GM12878 (cell line): ENCODE data around the gene USO1. TPM values are rescaled to one million over a fixed set of nuclear protein-coding genes. Genes with fewer than 3 reads are reported as not detected.

Experiments used
- ATAC-seq: fragments of 200-7000 bp; cut with Tn5 transposase; 3 replicates; pipeline ENCODE4 v1.9.1; 2020; ENCODE audit warnings: mild to moderate bottlenecking, moderate library complexity
- BruUV-seq: library from RNA; stranded (reverse); fragments of 400-500 nt; replicated peaks from 2 replicates; lab custom pipeline; 2021; lab: Mats Ljungman, UMichigan
- CTCF ChIA-PET: fragments of 300-600 bp; sonication (Branson Sonifier 250); formaldehyde crosslinking; extraction: SDS; loops from one replicate; lab custom pipeline; 2021; ENCODE audit warnings: inconsistent platforms; lab: Yijun Ruan, JAX
- POLR2A ChIA-PET: fragments of 350-600 bp; formaldehyde crosslinking; extraction: SDS; loops from one replicate; lab custom pipeline; 2021; ENCODE audit warnings: inconsistent platforms; lab: Charles Lee
- RAD21 ChIA-PET: fragments of 300-600 bp; sonication (Branson Sonifier 250); formaldehyde crosslinking; loops from one replicate; lab custom pipeline; 2023; ENCODE audit warnings: antibody characterized with exemption; ENCODE audit not compliant: unreplicated experiment; lab: Charles Lee
- SMC1A ChIA-PET: fragments of 300-600 bp; sonication (Branson Sonifier 250); formaldehyde crosslinking; loops from one replicate; lab custom pipeline; 2023; ENCODE audit not compliant: unreplicated experiment, uncharacterized antibody; lab: Charles Lee
- DNase-seq: peaks from one replicate; pipeline ENCODE4 v3.0.0-alpha.2; 2011; ENCODE audit warnings: low read depth, low spot score
- FAIRE-seq: peaks from 3 replicates; lab custom pipeline; 2011; peaks lifted over from hg19 to GRCh38; lab: Jason Lieb, UNC
- H2AFZ ChIP-seq: 2 replicates; pipeline ENCODE4 v1.6.0; 2011; ENCODE audit warnings: low read depth, low read length, control low read depth; ENCODE audit not compliant: control insufficient read depth
- H3K27ac ChIP-seq: 2 replicates; pipeline ENCODE4 v1.5.1; 2011; ENCODE audit warnings: control low read depth; ENCODE audit not compliant: control insufficient read depth, insufficient read depth
- H3K27me3 ChIP-seq, 2 experiments: replicated peaks in 1 of 2; 2 replicates each; pipeline versions ENCODE4 v1.6.0 to v1.6.1; 2011; ENCODE audit warnings: low read length in 1 of 2; ENCODE audit not compliant: control insufficient read depth in 2 of 2, insufficient read depth in 2 of 2
- H3K36me3 ChIP-seq, 2 experiments: 2 replicates each; pipeline ENCODE4 v1.5.1; 2011; ENCODE audit warnings: low read length in 1 of 2; ENCODE audit not compliant: control insufficient read depth in 2 of 2, insufficient read depth in 2 of 2
- H3K4me1 ChIP-seq: 2 replicates; pipeline ENCODE4 v1.6.1; 2011; ENCODE audit warnings: mild to moderate bottlenecking, low read length, moderate library complexity, mixed read lengths; ENCODE audit not compliant: control insufficient read depth, insufficient read depth
- H3K4me2 ChIP-seq: 2 replicates; pipeline ENCODE4 v1.6.0; 2011; ENCODE audit warnings: control low read depth; ENCODE audit not compliant: control insufficient read depth, insufficient read depth
- H3K4me3 ChIP-seq: fragments of 200-600 bp; sonication (generic); 2 replicates; pipeline ENCODE4 v1.5.1; 2016
- H3K79me2 ChIP-seq: 2 replicates; pipeline ENCODE4 v1.6.0; 2011; ENCODE audit warnings: low read length; ENCODE audit not compliant: control insufficient read depth, insufficient read depth
- H3K9ac ChIP-seq: 2 replicates; pipeline ENCODE4 v1.8.0; 2011; ENCODE audit warnings: low read length, control low read depth, mixed read lengths; ENCODE audit not compliant: control insufficient read depth, insufficient read depth
- H3K9me3 ChIP-seq: replicated peaks from 3 replicates; pipeline ENCODE4 v1.5.1; 2011; ENCODE audit warnings: mild to moderate bottlenecking, low read length; ENCODE audit not compliant: control insufficient read depth, insufficient read depth
- H4K20me1 ChIP-seq: 2 replicates; pipeline ENCODE4 v1.6.0; 2011; ENCODE audit not compliant: control insufficient read depth, insufficient read depth
- BMI1 ChIP-seq: fragments of 450-650 bp; IDR thresholded peaks from 2 replicates; pipeline ENCODE4 v1.6.1; 2016; ENCODE audit warnings: mild to moderate bottlenecking, moderate library complexity, borderline replicate concordance
- ETV6 ChIP-seq, 2 experiments: fragments of 450-650 bp in 1 of 2; IDR thresholded peaks in 1 of 2; conservative IDR thresholded peaks in 1 of 2; 2 replicates each; pipeline ENCODE4 v1.6.1; 2014; ENCODE audit warnings: antibody characterized with exemption in 1 of 2, borderline replicate concordance in 1 of 2, low read depth in 1 of 2, mild to moderate bottlenecking in 1 of 2, moderate library complexity in 1 of 2
- MXI1 ChIP-seq: fragments of 150-350 bp; IDR thresholded peaks from 2 replicates; pipeline ENCODE4 v1.6.1; 2011; ENCODE audit warnings: low read depth, mild to moderate bottlenecking, inconsistent platforms, low read length, improper control_type of control experiment
- SIX5 ChIP-seq: IDR thresholded peaks from 2 replicates; pipeline ENCODE4 v1.6.1; 2011; ENCODE audit warnings: mild to moderate bottlenecking, low read depth, low read length, moderate library complexity; ENCODE audit not compliant: severe bottlenecking
- SMC3 ChIP-seq: IDR thresholded peaks from 2 replicates; pipeline ENCODE4 v1.6.1; 2011; ENCODE audit warnings: low read length, improper control_type of control experiment, borderline replicate concordance
- WGBS: methylation state at CpG from one replicate; pipeline ENCODE4 v1.1.6; 2016; ENCODE audit warnings: low lambda C conversion rate; ENCODE audit not compliant: insufficient replicate concordance, insufficient coverage; ENCODE audit errors: missing lambda C conversion rate; 5-methylcytosine and 5-hydroxymethylcytosine counted together
- in situ Hi-C: fragments of 300-500 bp; cut with MboI; formaldehyde crosslinking; loops from 9 replicates; pipeline ENCODE4 v1.14.3; 2018; ENCODE audit warnings: mixed read lengths
- intact Hi-C: fragments of 100-400 bp; cut with micrococcal nuclease; formaldehyde crosslinking; loops from one replicate; pipeline ENCODE4 v1.14.2; 2022; ENCODE audit not compliant: unreplicated experiment
- polyA plus RNA-seq, 11 experiments: library from polyadenylated mRNA; depleted of rRNA in 4 of 11; unstranded in 6 of 11; stranded (reverse) in 5 of 11; fragments of >200 nt; fragmentation: Nextera tagmentation in 4 of 11; fragmentation: Illumina TruSeq in 1 of 11; extraction: Ambion mirVana in 4 of 11; extraction: Trizol in 1 of 11; gene quantifications; 1 replicate in 1 of 11; 2 replicates in 10 of 11; pipeline versions ENCODE4 v1.2.1 to v1.2.3, GENCODE V29; 2011 to 2016; ENCODE audit warnings: inconsistent platforms in 2 of 11, missing spikeins in 2 of 11, low read depth in 1 of 11
- total RNA-seq, 4 experiments: library from RNA; depleted of rRNA in 3 of 4; stranded (reverse); fragments of >200 nt in 3 of 4; fragmentation: Illumina TruSeq in 1 of 4; extraction: Trizol in 1 of 4; gene quantifications; 2 replicates each; pipeline versions ENCODE4 v1.2.1 to v1.2.3, GENCODE V29; 2013 to 2021
- TF ChIP-seq, protein P1 (sequence below): fragments of 450-650 bp; IDR thresholded peaks from 2 replicates; pipeline ENCODE4 v1.6.1; 2018; ENCODE audit warnings: mild to moderate bottlenecking, low read depth, moderate library complexity; ENCODE audit not compliant: partially characterized antibody
- TF ChIP-seq, protein P2 (sequence below): IDR thresholded peaks from 2 replicates; pipeline ENCODE4 v1.6.1; 2012; ENCODE audit warnings: low read length, inconsistent platforms

USO1 gene
- total and polyA plus RNA-seq, 10 of the 15 experiments (the other 5 are each of a cell fraction or from before 2014, with no cell fraction given): 19.4 to 79.7 (median 59.6) TPM

DNA sequence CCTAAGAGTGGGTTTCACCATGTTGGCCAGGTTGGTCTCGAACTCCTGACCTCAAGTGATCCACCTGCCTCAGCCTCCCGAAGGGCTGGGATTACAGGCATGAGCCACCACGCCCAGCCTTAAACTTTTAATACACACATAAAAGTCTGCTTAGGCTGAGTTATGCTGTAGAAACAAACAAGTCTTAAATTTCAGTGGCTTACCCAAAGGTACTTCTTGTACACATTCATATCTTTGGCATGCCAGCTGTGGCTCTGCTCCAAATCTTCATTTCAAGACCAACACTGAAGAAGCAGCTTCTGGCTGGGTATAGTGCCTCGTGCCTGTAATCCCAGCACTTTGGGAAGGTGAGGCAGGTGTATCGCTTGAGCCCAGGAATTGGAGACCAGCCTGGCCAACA lies 97.6 kb downstream of the USO1 start:
- Histone ChIP-seq H3K4me1 (no peaks in the 10 kb centered on the region), H3K27ac (no peak overlapping the region), H3K36me3 (no peaks in the 10 kb centered on the region), H3K4me2 (no peak overlapping the region), H3K9ac (no peak overlapping the region), H2AFZ (no peak overlapping the region), H3K4me3 (no peak overlapping the region), H3K27me3 (no peaks in the 10 kb centered on the region), H4K20me1 (no peaks in the 10 kb centered on the region), H3K79me2 (no peaks in the 10 kb centered on the region), H3K9me3 (no peaks in the 10 kb centered on the region)
- in situ Hi-C loops: no loop called here
- ChIA-PET CTCF (interaction anchor here (1.0 kb wide), 1 partner anchor 26 kb away, joined by 4 read pairs; no protein-coding TSS in a partner anchor), SMC1A (interaction anchor here (1.2 kb wide), 1 partner anchor 255 kb away, joined by 3 read pairs; no protein-coding TSS in a partner anchor), POLR2A (no interaction called here), RAD21 (no interaction called here)
- ATAC-seq: no peak
- no peak for TF ChIP-seq BMI1
- TF ChIP-seq, protein P1, sequence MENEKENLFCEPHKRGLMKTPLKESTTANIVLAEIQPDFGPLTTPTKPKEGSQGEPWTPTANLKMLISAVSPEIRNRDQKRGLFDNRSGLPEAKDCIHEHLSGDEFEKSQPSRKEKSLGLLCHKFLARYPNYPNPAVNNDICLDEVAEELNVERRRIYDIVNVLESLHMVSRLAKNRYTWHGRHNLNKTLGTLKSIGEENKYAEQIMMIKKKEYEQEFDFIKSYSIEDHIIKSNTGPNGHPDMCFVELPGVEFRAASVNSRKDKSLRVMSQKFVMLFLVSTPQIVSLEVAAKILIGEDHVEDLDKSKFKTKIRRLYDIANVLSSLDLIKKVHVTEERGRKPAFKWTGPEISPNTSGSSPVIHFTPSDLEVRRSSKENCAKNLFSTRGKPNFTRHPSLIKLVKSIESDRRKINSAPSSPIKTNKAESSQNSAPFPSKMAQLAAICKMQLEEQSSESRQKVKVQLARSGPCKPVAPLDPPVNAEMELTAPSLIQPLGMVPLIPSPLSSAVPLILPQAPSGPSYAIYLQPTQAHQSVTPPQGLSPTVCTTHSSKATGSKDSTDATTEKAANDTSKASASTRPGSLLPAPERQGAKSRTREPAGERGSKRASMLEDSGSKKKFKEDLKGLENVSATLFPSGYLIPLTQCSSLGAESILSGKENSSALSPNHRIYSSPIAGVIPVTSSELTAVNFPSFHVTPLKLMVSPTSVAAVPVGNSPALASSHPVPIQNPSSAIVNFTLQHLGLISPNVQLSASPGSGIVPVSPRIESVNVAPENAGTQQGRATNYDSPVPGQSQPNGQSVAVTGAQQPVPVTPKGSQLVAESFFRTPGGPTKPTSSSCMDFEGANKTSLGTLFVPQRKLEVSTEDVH: no peak
- 67% methylated on average over 5 of the region's 5 CpGs for WGBS
- no peak for DNase-seq
- intact Hi-C loops: no loop called here
- no TSS peak for BruUV-seq
- no peak for FAIRE-seq

DNA sequence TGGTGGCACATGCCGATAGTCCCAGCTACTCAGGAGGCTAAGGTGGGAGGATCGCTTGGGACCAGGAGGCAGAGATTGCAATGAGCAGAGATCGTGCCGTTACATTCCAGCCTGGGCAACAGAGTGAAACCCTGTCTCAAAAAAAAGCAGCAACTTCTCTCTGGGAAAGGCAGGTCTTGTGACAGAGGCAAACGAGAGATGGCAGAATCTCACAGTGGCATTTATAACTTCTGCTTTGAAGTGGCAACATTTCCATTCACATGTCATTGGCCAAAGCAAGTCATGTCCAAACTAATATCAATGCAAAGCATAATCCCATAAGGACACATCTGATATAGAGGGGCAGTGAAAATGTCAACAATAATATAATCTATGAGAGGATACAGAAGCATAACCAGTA lies 98.0 kb downstream of the USO1 start:
- ATAC-seq (no peak), FAIRE-seq (no peak), DNase-seq (no peak)
- Histone ChIP-seq H3K4me1 (no peaks in the 10 kb centered on the region), H3K9ac (no peak overlapping the region), H4K20me1 (no peaks in the 10 kb centered on the region), H3K36me3 (no peaks in the 10 kb centered on the region), H3K27me3 (no peaks in the 10 kb centered on the region), H3K4me3 (no peak overlapping the region), H3K27ac (no peak overlapping the region), H3K79me2 (no peaks in the 10 kb centered on the region), H2AFZ (no peak overlapping the region), H3K9me3 (no peaks in the 10 kb centered on the region), H3K4me2 (no peak overlapping the region)
- TF ChIP-seq, protein P2, sequence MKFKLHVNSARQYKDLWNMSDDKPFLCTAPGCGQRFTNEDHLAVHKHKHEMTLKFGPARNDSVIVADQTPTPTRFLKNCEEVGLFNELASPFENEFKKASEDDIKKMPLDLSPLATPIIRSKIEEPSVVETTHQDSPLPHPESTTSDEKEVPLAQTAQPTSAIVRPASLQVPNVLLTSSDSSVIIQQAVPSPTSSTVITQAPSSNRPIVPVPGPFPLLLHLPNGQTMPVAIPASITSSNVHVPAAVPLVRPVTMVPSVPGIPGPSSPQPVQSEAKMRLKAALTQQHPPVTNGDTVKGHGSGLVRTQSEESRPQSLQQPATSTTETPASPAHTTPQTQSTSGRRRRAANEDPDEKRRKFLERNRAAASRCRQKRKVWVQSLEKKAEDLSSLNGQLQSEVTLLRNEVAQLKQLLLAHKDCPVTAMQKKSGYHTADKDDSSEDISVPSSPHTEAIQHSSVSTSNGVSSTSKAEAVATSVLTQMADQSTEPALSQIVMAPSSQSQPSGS: no peak
- TF ChIP-seq MXI1 (no peak), SIX5 (no peak), SMC3 (no peak), ETV6 (conservative IDR thresholded peaks at IDR 0.05 in 1 of 2, IDR thresholded peaks at IDR 0.05 in 1 of 2; ENCODE audit: borderline replicate concordance in 1 of 2, low read depth in 1 of 2) (no peak)
- no TSS peak for BruUV-seq
- CTCF ChIA-PET: interaction anchor here (1.0 kb wide), 1 partner anchor 26 kb away, joined by 4 read pairs; no protein-coding TSS in a partner anchor
- intact Hi-C loops (no loop called here), in situ Hi-C loops (no loop called here)
- WGBS: 58% methylated on average over 5 of the region's 5 CpGs
- RAD21 ChIA-PET: no interaction called here
- SMC1A ChIA-PET: interaction anchor here (1.2 kb wide), 1 partner anchor 255 kb away, joined by 3 read pairs; no protein-coding TSS in a partner anchor
- POLR2A ChIA-PET: no interaction called here
